HG02885 (cell line): ENCODE measurements around the gene DENND5B.

ENCODE experiments used
- ATAC-seq: cut with Tn5 transposase; IDR thresholded peaks from one replicate; pipeline ENCODE4 v1.9.1; 2021; ENCODE audit warnings: mild to moderate bottlenecking; ENCODE audit not compliant: unreplicated experiment, poor library complexity

DENND5B gene

GRCh38 chr12:31353750-31354708, 236.9 kb downstream of the DENND5B start:
- no peak for ATAC-seq

DNA sequence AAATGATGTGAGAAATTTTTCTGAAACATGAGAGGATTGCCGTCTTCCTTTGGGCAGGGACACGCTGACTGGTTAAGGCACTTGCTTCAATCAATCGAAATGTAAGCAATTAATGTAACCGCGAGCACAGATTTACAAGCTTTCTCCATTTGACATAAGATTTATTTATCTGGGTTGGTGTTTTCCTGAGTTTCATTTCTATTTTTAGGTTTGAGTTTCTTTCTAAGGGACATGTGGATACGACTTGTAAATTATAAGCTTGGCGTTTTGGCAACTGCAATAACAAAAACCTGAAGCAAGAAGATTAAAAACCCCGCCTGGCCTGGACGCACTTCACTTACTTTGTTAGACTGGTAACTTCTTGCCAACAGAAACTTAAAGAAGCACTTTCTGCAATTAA, 244.7 kb downstream of the DENND5B start:
- no peak for ATAC-seq

DNA sequence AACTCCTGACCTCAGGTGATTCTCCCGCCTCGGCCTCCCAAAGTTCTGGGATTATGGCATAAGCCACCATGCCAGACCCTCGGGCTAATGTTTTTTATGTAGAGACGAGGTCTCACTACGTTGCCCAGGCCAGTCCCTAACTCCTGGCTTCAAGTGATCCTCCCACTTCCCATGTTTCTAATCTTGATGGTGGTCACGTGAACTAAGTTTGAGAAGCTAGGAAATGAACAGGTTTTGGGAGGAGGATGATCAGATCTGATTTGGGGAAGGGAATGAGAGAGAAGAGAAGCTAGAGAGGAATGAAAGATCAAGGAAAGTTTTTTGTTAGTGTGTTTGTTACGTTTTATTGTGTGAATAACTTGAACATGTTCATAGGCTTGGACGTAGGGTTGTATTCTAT, 247.8 kb downstream of the DENND5B start:
- ATAC-seq = no peak

GRCh38 chr12:31342286-31342685, 248.7 kb downstream of the DENND5B start:
- ATAC-seq = no peak

DNA sequence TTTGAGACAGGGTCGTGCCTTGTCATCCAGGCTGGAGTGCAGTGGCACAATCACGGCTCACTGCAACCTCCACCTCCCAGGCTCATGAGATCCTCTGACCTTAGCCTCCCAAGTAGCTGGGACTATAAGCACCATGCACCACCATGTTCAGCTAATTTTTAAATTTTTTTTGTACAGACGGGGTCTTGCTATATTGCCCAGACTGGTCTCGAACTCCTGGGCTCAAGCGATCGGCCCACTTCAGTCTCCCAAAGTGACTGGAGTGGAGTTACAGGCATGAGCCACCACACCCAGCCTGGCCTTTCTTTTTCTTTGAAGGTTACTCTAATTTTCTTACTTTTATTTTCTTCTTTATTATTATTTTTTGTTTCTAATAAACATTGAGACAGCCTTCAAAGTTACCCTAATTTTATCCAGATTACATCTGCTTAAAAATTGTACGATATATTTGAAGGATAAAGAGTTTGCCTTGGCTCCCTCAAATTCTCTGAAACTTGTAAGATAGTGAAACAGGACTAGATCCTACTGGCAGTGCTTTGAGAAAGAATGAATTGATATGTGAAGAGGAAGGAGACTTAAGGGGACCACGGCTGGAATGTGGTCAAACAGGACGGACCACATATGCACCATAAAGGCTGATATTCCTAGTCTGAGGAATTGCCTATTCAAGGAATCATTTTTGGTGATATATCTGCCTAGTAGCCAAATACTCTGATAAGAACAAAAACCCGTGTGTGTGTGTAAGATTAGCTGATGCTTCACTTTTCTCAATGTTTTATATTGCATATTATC, 250.9 kb downstream of the DENND5B start:
- no peak for ATAC-seq

- ATAC-seq = no peak
These were observed 253.0 kb downstream of the DENND5B start for GRCh38 chr12:31337952-31338351.
